ENCODE measurements around the gene PACSIN1.

The PACSIN1 gene, protein sequence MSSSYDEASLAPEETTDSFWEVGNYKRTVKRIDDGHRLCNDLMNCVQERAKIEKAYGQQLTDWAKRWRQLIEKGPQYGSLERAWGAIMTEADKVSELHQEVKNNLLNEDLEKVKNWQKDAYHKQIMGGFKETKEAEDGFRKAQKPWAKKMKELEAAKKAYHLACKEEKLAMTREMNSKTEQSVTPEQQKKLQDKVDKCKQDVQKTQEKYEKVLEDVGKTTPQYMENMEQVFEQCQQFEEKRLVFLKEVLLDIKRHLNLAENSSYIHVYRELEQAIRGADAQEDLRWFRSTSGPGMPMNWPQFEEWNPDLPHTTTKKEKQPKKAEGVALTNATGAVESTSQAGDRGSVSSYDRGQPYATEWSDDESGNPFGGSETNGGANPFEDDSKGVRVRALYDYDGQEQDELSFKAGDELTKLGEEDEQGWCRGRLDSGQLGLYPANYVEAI

DNA sequence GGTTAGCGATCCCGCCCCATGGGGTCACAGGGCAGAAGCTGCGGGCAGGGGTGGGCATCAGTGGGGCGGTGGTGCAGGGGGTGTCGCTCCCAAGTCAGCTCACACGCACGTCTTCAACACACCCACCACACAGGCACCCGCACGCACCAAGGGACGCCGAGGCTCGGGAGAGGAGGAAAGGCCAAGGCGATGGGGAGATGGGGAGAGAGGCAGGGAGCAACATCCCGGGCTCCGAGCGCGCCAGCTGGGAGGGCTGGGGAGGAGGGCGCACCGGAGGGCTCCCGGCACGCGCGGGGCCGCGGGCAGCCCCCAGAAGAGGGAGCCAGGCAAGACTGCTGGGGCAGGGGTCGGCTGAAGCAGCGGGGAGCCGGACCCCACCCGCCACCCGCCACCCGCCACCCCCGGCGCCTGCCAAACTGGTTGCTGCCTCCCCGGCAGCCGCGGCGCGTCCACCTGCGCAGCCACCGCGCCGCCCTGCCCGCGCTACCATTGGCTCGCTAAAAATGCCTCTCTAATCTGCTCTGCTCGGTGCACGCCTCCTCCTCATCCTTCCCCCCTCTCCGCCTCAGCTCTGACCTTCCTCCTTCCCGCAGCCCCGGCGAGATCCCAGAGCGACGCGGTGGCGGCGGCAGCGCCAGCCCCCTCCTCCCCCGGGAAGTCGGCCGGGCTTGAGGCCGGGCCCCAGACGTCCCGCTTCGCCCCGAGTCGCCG, at the start of gene PACSIN1:
Gene PACSIN1 (plus strand): TSS at position 546 of the 711 bp plus-strand sequence. CDS start 60,230 bp downstream, outside the sequence.
- no peak for DNase-seq (ENCODE audit: low read depth)
- peak within 1 kb of the TSS; percentile 9; the same call in 1 of the 2 replicates for H3K4me3 ChIP-seq (ENCODE audit: low read depth, low read length)
- TF ChIP-seq, protein P1, sequence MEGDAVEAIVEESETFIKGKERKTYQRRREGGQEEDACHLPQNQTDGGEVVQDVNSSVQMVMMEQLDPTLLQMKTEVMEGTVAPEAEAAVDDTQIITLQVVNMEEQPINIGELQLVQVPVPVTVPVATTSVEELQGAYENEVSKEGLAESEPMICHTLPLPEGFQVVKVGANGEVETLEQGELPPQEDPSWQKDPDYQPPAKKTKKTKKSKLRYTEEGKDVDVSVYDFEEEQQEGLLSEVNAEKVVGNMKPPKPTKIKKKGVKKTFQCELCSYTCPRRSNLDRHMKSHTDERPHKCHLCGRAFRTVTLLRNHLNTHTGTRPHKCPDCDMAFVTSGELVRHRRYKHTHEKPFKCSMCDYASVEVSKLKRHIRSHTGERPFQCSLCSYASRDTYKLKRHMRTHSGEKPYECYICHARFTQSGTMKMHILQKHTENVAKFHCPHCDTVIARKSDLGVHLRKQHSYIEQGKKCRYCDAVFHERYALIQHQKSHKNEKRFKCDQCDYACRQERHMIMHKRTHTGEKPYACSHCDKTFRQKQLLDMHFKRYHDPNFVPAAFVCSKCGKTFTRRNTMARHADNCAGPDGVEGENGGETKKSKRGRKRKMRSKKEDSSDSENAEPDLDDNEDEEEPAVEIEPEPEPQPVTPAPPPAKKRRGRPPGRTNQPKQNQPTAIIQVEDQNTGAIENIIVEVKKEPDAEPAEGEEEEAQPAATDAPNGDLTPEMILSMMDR (IDR thresholded peaks at IDR 0.05; ENCODE audit: insufficient read depth, low read depth, low read length, missing control alignments), result no peak

DNA sequence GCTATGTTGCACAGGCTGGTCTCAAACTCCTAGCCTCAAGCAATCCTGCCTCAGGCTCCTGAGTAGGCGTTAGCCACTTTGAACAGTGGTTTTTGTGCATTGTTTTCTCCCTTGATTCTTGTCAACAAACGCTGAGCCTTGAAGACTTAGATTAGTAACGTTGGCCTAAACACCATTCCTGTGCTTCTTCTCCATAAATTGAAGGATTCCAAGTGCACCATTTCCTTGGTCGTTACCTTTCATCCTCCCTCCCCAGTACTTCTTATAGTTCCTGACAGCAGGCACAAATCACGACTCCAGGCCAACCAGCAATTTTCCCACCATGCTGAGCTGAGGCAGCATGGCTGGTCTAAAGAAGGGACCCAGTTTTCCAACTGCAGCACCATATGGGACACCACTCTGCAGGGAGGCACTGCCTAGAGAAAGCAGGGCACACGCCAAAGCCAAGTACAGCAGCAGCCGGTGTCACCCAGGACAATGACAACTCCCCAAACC, 49.0 kb upstream of the PACSIN1 start:
- TF ChIP-seq, protein P1 (IDR thresholded peaks at IDR 0.05; ENCODE audit: insufficient read depth, low read depth, low read length, missing control alignments), result no peak
- DNase-seq (ENCODE audit: low read depth), result no peak
- no peak overlapping the region for H3K4me3 ChIP-seq (ENCODE audit: low read depth, low read length)

DNA sequence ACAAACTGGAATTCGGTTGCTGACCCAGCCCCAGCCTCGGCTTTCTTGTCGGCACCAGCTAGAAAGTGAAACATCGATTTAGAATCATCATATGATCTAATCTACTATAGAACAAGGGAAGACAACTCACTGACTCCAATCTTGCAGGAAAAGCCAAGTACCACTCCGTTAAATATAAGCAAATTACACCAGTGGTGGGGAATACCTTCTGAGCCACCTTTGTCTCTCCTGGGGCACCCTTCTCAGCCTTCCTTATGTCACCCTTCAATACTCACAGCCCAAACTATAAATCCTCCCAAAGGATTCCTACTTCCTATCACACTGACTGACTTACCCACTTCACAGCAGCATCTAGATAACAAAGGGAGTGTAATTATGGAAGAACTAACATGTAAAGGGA, 47.5 kb upstream of the PACSIN1 start:
- no peak overlapping the region for H3K4me3 ChIP-seq (ENCODE audit: low read depth, low read length)
- DNase-seq (ENCODE audit: low read depth), result no peak
- TF ChIP-seq, protein P1 (IDR thresholded peaks at IDR 0.05; ENCODE audit: insufficient read depth, low read depth, low read length, missing control alignments), result no peak

DNA sequence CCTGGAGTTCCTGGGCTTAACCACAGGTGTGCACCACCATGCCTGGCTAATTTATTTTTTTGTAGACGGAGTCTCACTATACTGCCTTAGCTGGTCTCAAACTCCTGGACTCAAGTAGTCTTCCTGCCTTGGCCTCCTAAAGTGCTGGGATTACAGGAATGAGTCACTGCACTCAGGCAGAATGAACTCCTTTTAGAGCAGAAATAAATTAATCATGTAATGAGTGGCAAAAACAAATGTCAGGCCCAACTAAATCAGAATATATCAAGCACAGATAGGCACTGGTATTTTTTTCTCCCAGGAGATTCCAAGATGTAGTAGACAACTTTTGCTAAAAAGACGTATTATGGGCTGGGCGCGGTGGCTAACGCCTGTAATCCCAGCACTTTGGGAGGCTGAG, 42.6 kb upstream of the PACSIN1 start:
- no peak overlapping the region for H3K4me3 ChIP-seq (ENCODE audit: low read depth, low read length)

DNA sequence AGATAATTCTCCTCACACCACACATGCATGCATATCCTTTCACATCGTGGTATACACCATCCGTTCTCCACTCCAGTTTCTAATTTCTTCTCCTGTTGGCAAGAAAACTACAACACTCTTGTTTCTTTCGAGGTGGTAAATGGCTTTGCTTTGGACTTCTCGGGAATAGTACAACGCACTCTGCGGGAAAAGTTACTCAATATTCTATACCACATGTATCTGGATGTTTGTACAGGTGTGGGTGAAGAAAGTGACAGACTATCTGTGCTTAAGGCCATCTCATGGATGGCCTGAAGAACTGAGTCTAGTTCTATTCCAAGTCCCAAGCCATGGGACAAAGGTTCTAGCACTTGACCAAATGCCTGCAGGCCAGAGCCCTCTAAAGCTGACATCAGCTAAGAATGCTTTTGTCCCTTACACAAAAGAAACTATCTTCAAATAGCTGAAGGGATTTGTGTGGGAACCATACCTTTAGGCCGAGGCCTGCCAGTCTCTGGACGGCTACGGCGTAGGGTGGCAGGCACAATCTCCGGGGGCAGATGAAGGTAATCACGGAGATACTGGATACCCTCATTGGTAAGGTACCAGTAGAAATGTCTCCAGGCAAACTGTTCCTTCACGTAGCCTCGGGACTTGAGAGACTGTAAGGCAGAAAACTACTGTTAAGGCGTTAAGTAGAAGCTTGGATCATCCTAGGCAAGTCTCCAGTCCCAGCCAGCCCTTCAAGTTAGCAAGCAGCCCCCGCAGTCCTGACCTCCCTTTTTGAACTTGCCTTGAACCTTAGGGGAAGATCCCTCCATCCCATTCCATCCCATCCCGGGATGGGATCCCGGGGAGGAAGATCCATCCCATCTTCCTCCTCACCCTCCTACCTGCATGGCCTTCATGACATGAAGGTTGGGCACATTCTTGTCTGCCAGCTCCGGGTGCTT, 41.4 kb upstream of the PACSIN1 start:
- no peak for DNase-seq (ENCODE audit: low read depth)
- H3K4me3 ChIP-seq (ENCODE audit: low read depth, low read length), result peak overlapping the region; percentile 83
- TF ChIP-seq, protein P1 (IDR thresholded peaks at IDR 0.05; ENCODE audit: insufficient read depth, low read depth, low read length, missing control alignments), result no peak

More for the DNA sequence above, 42.6 kb upstream of the PACSIN1 start:
- no peak for DNase-seq (ENCODE audit: low read depth)
- TF ChIP-seq, protein P1 (IDR thresholded peaks at IDR 0.05; ENCODE audit: insufficient read depth, low read depth, low read length, missing control alignments), result no peak

DNA sequence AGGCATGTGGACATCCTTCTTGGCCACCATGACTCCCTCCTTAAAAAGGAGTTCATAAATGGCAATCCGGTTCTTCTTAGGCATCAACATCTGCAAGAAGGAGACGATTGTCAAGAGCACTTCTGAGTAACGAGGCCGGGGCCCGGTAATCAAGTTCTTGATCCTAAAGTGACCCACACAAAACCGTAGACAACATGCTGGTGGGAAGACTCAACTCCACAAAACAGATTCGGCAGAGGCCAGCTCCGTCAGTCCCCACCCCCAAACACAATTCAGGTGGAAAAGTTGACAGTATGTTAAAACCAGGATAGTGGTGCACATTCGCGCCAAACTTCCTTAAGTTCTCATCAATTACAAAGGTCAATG, 40.8 kb upstream of the PACSIN1 start:
- TF ChIP-seq, protein P1 (IDR thresholded peaks at IDR 0.05; ENCODE audit: insufficient read depth, low read depth, low read length, missing control alignments), result no peak

More for the DNA sequence above, 40.8 kb upstream of the PACSIN1 start:
- DNase-seq (ENCODE audit: low read depth), result peak; percentile 23
- H3K4me3 ChIP-seq (ENCODE audit: low read depth, low read length), result peak overlapping the region; percentile 83

All from GM12865 (cell line).